AG04450 (cell line): Measurements from ENCODE around the gene RPS2. TPM values are rescaled to one million over a fixed set of nuclear protein-coding genes. Genes with fewer than 3 reads are reported as not detected.

Source experiments
- CTCF ChIA-PET: fragments of 300-600, 350-600 bp; formaldehyde crosslinking; extraction: SDS; loops from one replicate; lab custom pipeline; 2022; ENCODE audit warnings: antibody characterized with exemption, inconsistent platforms; lab: Charles Lee
- POLR2A ChIA-PET: fragments of 350-600 bp; formaldehyde crosslinking; extraction: SDS; loops from one replicate; lab custom pipeline; 2021; ENCODE audit warnings: antibody characterized with exemption, inconsistent platforms; lab: Yijun Ruan, JAX
- DNase-seq: peaks from one replicate; pipeline ENCODE4 v3.0.0-alpha.2; 2011; ENCODE audit warnings: low read depth, low spot score
- H3K27ac ChIP-seq: one replicate; pipeline ENCODE4 v1.5.1; 2012; ENCODE audit warnings: low read depth, low read length, control low read depth
- H3K27me3 ChIP-seq: one replicate; pipeline ENCODE4 v1.6.0; 2012; ENCODE audit warnings: low read length; ENCODE audit not compliant: control insufficient read depth, insufficient read depth
- H3K4me3 ChIP-seq: 2 replicates; pipeline ENCODE4 v1.5.1; 2011; ENCODE audit warnings: mild to moderate bottlenecking, low read depth, low read length, control low read depth
- H3K9me3 ChIP-seq: 2 replicates; pipeline ENCODE4 v1.5.1; 2012; ENCODE audit warnings: low read length; ENCODE audit not compliant: control insufficient read depth, insufficient read depth
- polyA plus RNA-seq: library from polyadenylated mRNA; depleted of rRNA; stranded (reverse); fragments of >200 nt; gene quantifications from 2 replicates; pipeline ENCODE4 v1.2.3, GENCODE V29; 2011
- TF ChIP-seq, protein P1 (sequence below): IDR thresholded peaks from 2 replicates; pipeline ENCODE4 v1.5.1; 2011; ENCODE audit warnings: low read depth, low read length, control low read depth, inconsistent platforms

Gene RPS2
- polyA plus RNA-seq, 1 experiment, result 2,494 TPM

DNA sequence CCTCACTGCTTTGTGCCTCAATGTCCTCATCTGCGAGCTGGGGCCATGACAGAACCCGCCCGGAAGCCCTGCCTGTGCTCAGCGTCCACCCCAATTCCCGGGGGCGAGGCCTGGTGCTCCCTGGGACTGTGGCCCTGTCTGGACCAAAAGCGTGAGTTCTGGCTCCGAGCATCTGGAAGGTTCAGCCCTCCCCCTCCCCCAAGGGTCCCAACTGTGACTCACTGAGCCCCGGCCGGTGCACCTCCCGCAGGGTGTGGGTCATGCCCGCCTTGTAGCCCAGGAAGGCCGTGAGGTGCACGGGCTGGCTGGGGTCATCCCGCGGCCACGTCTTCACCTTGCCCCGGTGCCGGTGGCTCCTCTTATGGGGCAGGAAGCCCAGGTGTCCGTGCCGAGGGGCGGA lies 10.9 kb downstream of the RPS2 start:
- POLR2A ChIA-PET, result interaction anchor here (1.1 kb wide), 1 partner anchor 11 kb away, joined by 4 read pairs; the partner anchor contains the start of gene RPS2

GRCh38 chr16:1950559-1950958 lies 14.1 kb downstream of the RPS2 start:
- H3K4me3 ChIP-seq, result no peak overlapping the region
- H3K27me3 ChIP-seq, result no peaks in the 10 kb centered on the region
- no peaks in the 10 kb centered on the region; the same call in 1 of the 2 replicates for H3K9me3 ChIP-seq
- TF ChIP-seq, protein P1, sequence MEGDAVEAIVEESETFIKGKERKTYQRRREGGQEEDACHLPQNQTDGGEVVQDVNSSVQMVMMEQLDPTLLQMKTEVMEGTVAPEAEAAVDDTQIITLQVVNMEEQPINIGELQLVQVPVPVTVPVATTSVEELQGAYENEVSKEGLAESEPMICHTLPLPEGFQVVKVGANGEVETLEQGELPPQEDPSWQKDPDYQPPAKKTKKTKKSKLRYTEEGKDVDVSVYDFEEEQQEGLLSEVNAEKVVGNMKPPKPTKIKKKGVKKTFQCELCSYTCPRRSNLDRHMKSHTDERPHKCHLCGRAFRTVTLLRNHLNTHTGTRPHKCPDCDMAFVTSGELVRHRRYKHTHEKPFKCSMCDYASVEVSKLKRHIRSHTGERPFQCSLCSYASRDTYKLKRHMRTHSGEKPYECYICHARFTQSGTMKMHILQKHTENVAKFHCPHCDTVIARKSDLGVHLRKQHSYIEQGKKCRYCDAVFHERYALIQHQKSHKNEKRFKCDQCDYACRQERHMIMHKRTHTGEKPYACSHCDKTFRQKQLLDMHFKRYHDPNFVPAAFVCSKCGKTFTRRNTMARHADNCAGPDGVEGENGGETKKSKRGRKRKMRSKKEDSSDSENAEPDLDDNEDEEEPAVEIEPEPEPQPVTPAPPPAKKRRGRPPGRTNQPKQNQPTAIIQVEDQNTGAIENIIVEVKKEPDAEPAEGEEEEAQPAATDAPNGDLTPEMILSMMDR, result no peak
- ChIA-PET POLR2A (interaction anchor here (2.1 kb wide), 1 partner anchor 14 kb away, joined by 7 read pairs; the partner anchor contains the start of gene RPS2), CTCF (no interaction called here)
- DNase-seq, result no peak
- H3K27ac ChIP-seq, result no peak overlapping the region

More for the DNA sequence above, 10.9 kb downstream of the RPS2 start:
- TF ChIP-seq, protein P1, result no peak
- H3K27ac ChIP-seq, result no peak overlapping the region
- DNase-seq, result no peak
- no peak overlapping the region for H3K4me3 ChIP-seq
- CTCF ChIA-PET, result no interaction called here
- H3K9me3 ChIP-seq, result peaks cover 3% of the 10 kb centered on the region; the same call in 1 of the 2 replicates
- H3K27me3 ChIP-seq, result no peaks in the 10 kb centered on the region

GRCh38 chr16:1950047-1950446 lies 14.6 kb downstream of the RPS2 start:
- Histone ChIP-seq H3K27me3 (no peaks in the 10 kb centered on the region), H3K27ac (no peak overlapping the region), H3K4me3 (no peak overlapping the region), H3K9me3 (no peaks in the 10 kb centered on the region; the same call in 1 of the 2 replicates)
- TF ChIP-seq, protein P1, result no peak
- no peak for DNase-seq
- POLR2A ChIA-PET, result interaction anchor here (2.1 kb wide), 1 partner anchor 15 kb away, joined by 7 read pairs; the partner anchor contains the start of gene RPS2
- CTCF ChIA-PET, result no interaction called here

DNA sequence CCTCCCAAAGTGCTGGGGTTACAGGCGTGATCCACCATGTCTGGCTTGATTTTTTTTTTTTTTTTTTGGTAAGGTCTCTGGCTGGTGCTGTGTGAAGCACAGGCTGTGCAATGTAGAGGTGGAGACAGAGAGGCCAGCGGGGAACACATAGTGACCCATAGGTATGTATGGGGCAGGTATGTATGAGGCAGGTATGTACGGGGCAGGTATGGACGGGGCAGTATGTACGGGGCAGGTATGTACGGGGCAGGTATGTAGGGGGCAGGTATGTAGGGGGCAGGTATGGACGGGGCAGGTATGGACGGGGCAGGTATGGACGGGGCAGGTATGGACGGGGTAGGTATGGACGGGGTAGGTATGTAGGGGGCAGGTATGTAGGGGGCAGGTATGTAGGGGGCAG lies 15.1 kb downstream of the RPS2 start:
- TF ChIP-seq, protein P1, result no peak
- no peaks in the 10 kb centered on the region for H3K27me3 ChIP-seq
- CTCF ChIA-PET, result no interaction called here
- DNase-seq, result no peak
- no peak overlapping the region for H3K4me3 ChIP-seq
- POLR2A ChIA-PET, result interaction anchor here (0.6 kb wide), 1 partner anchor 11 kb away, joined by 9 read pairs; no protein-coding TSS in a partner anchor
- H3K9me3 ChIP-seq, result no peaks in the 10 kb centered on the region; the same call in 1 of the 2 replicates
- no peak overlapping the region for H3K27ac ChIP-seq

DNA sequence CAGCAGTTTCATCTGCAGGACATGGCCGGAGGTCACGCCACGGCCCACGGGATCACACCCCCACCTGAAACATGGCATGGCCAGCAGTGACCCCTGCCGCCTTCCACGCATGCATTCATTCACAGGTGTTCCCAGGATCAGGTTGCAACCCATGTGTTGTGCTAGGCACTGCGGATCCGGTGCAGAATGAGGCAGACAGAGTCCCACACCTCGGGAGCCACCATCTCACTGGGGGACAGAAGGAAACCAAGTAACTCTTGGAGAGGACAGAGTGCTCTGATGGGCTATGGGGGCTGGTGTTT lies 17.3 kb downstream of the RPS2 start:
- ChIA-PET CTCF (no interaction called here), POLR2A (interaction anchor here (0.6 to 1.1 kb wide), 2 partner anchors 18 to 120 kb away, joined by 3 to 5 read pairs; partner anchors contain the start of gene RPS2)
- Histone ChIP-seq H3K9me3 (no peaks in the 10 kb centered on the region; the same call in 1 of the 2 replicates), H3K27ac (no peak overlapping the region), H3K27me3 (no peaks in the 10 kb centered on the region), H3K4me3 (no peak overlapping the region)
- TF ChIP-seq, protein P1, result no peak
- DNase-seq, result no peak
